HG03432 (cell line): ENCODE measurements around the gene NPAS1.
A peak's percentile ranks its signal among the peaks of the same experiment; 100 is the strongest.
"Not testable (repeated sequence)": the region's sequence is repeated elsewhere in the genome, so short reads cannot be mapped to it uniquely, and the experiment has no call there.

Experiments used
- ATAC-seq: cut with Tn5 transposase; IDR thresholded peaks from one replicate; pipeline ENCODE4 v1.9.1; 2021; ENCODE audit warnings: mild to moderate bottlenecking, moderate library complexity; ENCODE audit not compliant: unreplicated experiment

NPAS1 gene

GRCh38 chr19:47044946-47045866, 25.6 kb downstream of the NPAS1 start:
- no peak for ATAC-seq

DNA sequence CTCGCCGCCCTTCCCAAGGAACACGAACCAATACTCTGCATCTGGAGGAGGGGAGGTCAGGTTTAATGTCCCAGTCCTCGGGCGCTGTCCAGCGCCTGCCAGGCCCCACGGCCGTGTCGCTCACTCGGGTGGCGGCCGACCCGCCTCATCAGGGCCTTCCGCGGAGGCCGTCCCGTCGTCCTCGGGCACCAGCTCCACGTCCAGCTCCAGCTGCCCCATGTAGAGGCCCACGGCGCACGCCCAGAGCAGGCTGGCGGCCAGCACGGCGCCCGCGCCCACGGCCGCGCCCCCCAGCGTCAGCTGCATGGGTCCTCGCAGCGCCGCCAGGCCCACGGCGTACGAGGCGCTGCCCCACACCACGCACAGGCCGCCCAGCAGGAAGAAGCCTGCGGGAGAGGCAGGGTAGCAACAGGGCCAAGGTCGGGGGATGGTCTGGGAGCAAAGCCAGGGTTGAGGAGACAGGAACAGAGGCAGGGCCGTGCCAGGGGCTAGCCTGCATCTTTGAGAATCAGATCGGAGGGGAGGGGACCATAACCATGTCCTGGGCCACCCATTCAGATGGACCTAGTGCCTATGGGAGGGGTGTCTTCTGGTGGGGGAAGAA, 26.3 kb downstream of the NPAS1 start:
- no peak for ATAC-seq

GRCh38 chr19:47047272-47047762, 27.7 kb downstream of the NPAS1 start:
- no peak for ATAC-seq

DNA sequence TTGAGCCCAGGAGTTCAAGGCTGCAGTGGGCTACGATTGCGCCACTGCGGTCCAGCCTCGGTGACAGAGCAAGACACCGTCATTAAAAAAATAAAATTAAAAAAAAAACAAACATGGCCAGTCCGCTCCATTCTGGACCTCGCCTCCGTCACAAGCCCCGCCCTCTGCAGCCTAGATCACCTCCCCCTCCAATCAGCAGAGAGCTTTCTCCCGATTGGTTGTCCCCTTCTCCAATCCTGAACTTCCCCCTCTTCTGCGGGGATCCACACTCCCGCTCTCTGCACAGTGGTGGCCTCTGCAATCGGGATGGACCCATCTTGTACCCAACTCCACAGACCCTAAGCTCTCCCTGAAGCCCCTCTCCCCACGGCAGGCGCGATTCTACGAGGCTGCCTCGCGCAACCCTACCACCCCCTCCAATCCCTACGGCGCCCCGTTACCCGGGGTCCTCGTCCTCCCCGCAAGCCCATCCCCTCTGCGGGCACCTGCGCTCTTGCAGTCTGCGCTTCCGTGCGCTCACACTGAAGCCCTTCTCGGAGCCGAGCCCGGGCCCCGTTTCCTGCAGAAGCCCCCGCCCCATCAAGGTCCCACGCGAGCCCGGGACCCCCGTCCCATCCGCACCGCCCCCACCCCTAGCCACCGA, 28.2 kb downstream of the NPAS1 start:
- peak; percentile 46 for ATAC-seq

DNA sequence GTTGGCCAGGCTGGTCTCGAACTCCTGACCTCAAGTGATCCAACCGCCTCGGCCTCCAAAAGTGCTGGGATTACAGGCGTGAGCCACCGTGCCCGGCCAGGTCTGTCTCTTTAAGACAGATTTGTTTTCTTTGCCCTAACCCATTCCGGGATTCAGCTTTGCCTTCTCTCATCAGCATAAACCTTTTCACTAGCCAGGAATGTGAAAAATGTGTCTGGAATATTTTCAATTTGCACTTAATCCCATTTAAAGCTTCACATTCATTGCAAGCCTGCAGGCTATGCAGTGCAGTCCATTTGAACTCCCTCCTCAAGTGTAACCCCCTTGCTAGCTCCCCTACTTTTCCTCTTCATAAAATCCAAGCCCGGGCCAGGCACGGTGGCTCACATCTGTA, 29.7 kb downstream of the NPAS1 start:
- no peak for ATAC-seq

GRCh38 chr19:47050562-47050961, 30.9 kb downstream of the NPAS1 start:
- ATAC-seq: not testable (repeated sequence)

DNA sequence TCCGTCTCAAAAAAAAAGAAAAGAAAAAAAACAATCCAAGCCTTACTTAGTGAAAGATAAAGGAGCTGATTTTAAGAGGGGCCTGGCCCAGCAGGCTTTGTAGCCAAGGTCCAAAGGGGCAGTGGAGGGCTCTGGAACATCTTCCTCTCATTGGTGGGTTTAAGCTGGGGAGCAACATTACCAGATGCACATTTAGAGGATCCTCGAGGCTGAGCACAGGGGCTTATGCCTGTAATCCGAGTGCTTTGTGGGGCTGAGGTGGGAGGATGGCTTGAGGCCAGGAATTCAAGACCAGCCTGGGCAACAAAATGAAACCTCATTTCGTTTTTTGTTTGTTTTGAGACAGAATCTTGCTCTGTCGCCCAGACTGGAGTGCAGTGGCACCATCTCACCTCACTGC, 36.8 kb downstream of the NPAS1 start:
- no peak for ATAC-seq

DNA sequence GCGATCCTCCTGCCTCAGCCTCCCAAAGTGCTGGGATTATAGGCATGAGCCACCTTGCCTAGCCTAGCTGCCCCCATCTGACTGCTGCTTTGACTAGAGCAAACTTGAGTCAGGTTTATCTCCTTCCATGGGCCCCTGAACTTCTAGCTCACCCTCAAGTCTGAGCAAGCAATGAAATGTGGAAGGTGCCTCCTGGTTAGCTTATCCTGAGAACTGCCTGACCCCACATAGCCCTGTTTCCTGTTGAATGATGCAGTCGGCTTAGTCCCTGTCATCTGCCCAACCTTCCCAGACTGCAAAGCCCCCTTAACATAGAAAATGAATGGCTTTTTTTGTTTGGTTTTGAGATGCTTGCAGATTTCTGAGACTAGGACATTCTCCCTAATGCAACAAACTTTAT, 37.7 kb downstream of the NPAS1 start:
- ATAC-seq: no peak

- ATAC-seq: no peak
Observed at GRCh38 chr19:47058621-47059022, 39.0 kb downstream of the NPAS1 start.

GRCh38 chr19:47063874-47064273, 44.2 kb downstream of the NPAS1 start:
- no peak for ATAC-seq

DNA sequence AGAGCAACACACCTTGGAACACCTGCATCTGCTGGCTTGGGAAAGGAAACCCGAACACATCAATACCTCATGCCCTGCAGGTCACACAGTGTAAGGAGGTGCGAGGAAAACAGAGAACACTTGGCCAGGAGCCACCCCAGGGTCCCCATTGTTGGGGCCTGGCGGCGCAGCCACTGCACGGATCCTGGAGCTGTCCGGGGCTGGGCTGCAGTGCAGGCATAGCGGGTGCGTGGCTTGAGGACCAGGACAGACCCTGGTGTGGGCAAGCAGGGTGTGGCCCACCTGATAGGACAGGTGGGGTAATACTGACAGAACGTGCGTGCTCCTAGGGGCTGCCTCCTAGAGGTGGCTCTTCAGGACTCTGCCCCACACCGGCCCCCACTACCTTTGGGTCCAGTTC, 45.6 kb downstream of the NPAS1 start:
- no peak for ATAC-seq

DNA sequence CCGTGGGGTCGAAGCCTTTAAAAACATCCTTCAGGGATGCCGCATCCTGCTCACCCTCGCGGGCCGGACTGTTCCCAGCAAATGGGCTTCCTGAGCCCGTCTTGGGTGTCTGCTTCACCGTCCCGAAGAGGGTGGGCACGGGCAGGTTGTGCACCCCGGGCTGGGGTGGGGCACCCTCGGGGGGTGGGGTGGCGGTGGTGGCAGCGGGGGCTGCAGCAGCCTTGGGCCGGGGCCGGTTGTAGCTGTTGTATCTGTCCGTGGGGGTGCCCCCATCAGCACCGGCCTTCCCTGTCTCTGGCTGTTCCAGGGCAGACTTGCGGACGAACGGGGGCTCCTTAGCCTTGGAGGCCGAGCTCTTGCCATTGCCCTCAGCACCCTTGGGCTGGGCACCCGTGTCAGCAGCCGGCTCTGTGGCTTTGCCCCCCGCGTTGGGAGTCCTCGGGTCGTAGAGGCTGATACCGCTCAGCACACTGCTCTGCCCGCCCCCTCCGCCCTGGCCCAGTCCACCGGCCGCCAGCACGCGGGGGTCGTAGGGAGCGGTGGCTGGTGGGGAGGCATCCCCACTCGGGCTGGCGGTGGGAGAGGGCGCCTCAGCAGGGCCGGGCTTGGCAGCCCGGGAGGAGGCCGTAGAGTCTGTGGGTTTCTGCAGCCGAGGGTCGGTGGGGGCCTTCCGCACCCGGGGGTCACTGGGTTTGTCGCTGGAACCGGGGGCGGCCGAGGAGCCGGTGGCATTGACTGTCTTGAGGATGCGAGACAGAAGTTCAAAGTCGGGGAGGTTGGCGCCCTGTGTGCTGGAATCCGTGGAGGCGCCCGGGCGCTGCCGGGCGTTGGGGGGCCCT, 47.0 kb downstream of the NPAS1 start:
- ATAC-seq: no peak

DNA sequence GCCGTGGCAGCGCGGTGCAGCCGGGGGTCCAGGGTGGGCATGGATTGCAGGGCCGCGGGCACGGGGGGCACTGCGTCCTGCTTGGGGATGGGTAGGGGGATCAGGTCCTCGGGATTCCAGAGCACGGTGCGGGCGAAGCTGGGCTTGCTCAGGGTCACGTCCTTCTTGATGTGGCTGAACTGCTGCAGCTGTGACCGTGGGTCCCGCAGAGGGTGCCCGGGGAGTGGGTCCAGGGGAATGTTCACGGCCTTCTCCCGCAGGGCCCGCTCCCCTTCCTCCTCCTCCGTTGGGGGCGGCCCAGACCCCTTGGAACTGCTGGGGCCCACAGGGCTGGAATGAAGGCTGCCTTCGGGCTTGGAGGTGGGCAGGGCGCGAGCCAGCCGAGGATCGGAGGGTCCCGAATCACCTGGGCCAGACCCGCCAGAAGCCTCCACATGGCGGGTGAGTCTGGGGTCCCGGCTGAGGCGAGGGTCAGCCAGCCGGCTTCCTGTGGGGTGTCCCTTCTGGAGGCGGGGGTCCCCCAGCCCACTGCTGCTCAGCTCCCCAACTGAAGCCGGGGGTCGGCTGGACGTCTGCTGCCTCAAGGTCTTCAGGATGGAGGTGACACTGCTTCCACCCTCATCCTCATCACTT, 47.7 kb downstream of the NPAS1 start:
- ATAC-seq: no peak

DNA sequence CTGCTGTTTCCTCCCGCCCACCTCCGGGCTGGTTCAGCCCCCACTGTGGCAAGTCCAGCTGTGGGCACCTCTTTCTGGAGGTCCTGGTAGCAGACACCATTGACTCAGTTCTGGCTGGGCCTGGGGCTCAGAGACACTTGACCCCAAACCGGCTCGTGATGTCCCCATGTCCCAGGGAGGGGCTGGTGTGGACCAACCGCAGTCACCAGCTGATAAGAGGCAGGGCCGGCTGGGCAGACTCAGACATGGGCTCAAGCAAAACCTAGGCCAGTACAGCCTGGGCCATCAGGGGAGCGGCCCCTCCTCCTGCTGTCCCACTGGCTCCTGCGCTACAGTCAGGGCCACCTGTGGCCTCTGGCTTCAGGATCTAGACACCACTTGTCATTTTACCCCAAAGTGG, 48.6 kb downstream of the NPAS1 start:
- ATAC-seq: no peak

DNA sequence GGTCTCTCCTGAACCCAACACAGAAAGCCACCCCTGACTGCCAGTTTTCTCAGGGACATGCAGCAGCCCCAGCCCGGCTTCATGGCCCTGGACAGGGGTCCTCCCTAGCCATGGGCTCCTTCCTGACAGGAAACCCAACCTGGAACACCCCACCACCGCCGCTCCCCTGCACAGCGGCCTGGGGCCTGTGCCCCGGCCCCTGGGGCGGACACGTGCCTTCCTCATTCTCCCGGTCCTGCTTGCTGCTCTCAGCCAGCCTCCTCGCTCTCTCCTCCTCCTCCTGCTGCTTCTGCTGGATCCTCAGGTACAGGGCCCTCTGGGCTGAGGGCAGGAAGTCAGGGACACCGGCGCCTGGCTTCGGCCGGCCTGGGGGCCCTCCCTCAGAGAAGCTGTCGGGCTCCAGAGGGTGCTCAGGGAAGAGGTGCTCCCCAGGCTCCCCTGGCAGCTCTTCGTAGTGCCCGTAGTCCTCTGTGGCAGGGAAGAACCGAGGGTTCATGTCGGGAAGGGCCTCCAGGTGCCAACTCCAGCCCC, 49.3 kb downstream of the NPAS1 start:
- no peak for ATAC-seq

DNA sequence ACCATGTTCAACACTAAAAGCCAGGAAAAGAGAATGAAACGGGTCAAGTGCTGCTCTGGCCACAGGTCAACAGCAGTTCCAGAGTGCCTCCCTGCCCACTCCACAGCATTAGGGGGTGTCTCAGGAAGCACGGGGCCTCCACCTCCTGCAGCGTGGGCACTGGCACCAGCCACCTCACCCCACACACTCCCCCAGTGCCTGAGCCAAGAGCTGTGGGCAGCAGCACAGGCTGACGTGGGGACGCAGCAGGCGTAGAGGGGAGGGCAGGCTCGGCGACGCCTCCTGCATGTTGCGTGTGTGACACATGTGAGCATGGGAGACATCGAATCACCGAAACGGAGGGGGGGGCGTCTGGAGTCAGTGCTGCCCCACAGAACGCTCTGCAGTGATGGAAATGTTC, 50.2 kb downstream of the NPAS1 start:
- no peak for ATAC-seq

GRCh38 chr19:47070756-47071155, 51.1 kb downstream of the NPAS1 start:
- ATAC-seq: no peak

- no peak for ATAC-seq
Observed at GRCh38 chr19:47071731-47072130, 52.1 kb downstream of the NPAS1 start.

DNA sequence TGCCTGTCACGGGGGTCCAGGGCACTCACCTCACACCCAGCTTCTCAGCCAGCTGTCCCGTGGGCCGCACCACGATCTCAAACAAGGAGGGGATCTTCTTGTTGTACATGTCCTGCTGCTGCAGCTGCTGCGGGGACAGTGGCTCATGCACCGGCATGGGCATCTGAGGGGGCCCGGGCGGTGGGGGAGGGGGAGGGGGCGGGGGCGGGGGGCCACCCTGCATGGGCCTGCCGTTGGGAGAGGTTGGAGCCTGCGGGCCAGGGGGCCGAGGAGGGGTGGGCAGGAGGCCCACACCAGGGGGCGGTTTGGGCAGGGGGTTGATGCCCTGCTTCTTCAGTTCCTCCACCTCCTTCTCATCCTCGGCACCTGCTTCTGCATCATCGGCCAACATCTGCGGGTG, 52.7 kb downstream of the NPAS1 start:
- ATAC-seq: no peak

- ATAC-seq: no peak
Observed at GRCh38 chr19:47073574-47073973, 53.9 kb downstream of the NPAS1 start.
